Measurements from ENCODE around the gene SSRP1. TPM values are rescaled to one million over a fixed set of nuclear protein-coding genes. Genes with fewer than 3 reads are reported as not detected.
A peak's percentile ranks its signal among the peaks of the same experiment; 100 is the strongest.

The SSRP1 gene
- total and polyA plus RNA-seq, 12 donors = 22.6 to 73.2 (median 35.4) TPM

- H3K27ac ChIP-seq = peak overlapping the region in 1 of 10 donors; percentile 71
- H3K4me3 ChIP-seq = no peak overlapping the region
- H3K4me1 ChIP-seq = peaks cover 0 to 9% (median 4%) of the 10 kb centered on the region in 9 donors
- H3K9me3 ChIP-seq = peaks cover 0 to 9% (median 0%) of the 10 kb centered on the region in 11 donors
- no peak for ATAC-seq
- TF ChIP-seq CTCF (IDR thresholded peaks at IDR 0.05) = no peak
- WGBS, 2 donors = 85 to 88% methylated on average over 9 of the region's 9 CpGs
- H3K27me3 ChIP-seq = no peaks in the 10 kb centered on the region
- DNase-seq = no peak
- H3K36me3 ChIP-seq = no peaks in the 10 kb centered on the region
- intact Hi-C loops (cut with DNase I) = loop anchor here (2.0 to 10.0 kb wide), 16 partner anchors 80 to 1177 kb away; partner anchors contain the start of genes YPEL4 (in 5 of the 10), SLC43A3 (in 1 of the 10) and TIMM10 (in 1 of the 10)
Measured at GRCh38 chr11:57347336-57347735, 11.6 kb upstream of the SSRP1 start.

GRCh38 chr11:57345555-57346211 is 10.0 kb upstream of the SSRP1 start:
- WGBS, 2 donors = 17 to 21% methylated on average over 11 of the region's 11 CpGs
- DNase-seq (peak; percentile 42 to 74), ATAC-seq (peak in 7 of 8 donors; percentile 49 to 75 (median 73))
- Histone ChIP-seq H3K27ac (no peak overlapping the region), H3K36me3 (no peaks in the 10 kb centered on the region), H3K27me3 (peaks cover 0 to 7% (median 0%) of the 10 kb centered on the region in 7 donors), H3K4me1 (peaks cover 0 to 9% (median 4%) of the 10 kb centered on the region in 9 donors), H3K4me3 (no peak overlapping the region), H3K9me3 (no peaks in the 10 kb centered on the region)
- TF ChIP-seq CTCF (IDR thresholded peaks at IDR 0.05) = peak; percentile 67 to 90 (median 87)
- intact Hi-C loops (cut with DNase I) = loop anchor here (2.0 to 10.0 kb wide), 16 partner anchors 82 to 1179 kb away; partner anchors contain the start of genes YPEL4 (in 5 of the 10), SLC43A3 (in 1 of the 10) and TIMM10 (in 1 of the 10)

GRCh38 chr11:57344826-57345225 is 9.1 kb upstream of the SSRP1 start:
- DNase-seq = no peak
- peaks cover 0 to 9% (median 0%) of the 10 kb centered on the region in 7 donors for H3K27me3 ChIP-seq
- no peak overlapping the region for H3K4me3 ChIP-seq
- intact Hi-C loops (cut with DNase I) = loop anchor here (2.0 to 10.0 kb wide), 15 partner anchors 82 to 1180 kb away; partner anchors contain the start of genes YPEL4 (in 5 of the 10), SLC43A3 (in 1 of the 10) and TIMM10 (in 1 of the 10)
- TF ChIP-seq CTCF (IDR thresholded peaks at IDR 0.05) = no peak
- no peak for ATAC-seq
- H3K9me3 ChIP-seq = no peaks in the 10 kb centered on the region
- no peaks in the 10 kb centered on the region for H3K36me3 ChIP-seq
- 93 to 94% methylated on average over 10 of the region's 10 CpGs for WGBS, 2 donors
- H3K27ac ChIP-seq = no peak overlapping the region
- H3K4me1 ChIP-seq = peaks cover 0 to 5% (median 2%) of the 10 kb centered on the region in 9 donors

GRCh38 chr11:57343825-57344224 is 8.1 kb upstream of the SSRP1 start:
- no peaks in the 10 kb centered on the region for H3K4me1 ChIP-seq
- TF ChIP-seq CTCF (IDR thresholded peaks at IDR 0.05) = no peak
- H3K9me3 ChIP-seq = no peaks in the 10 kb centered on the region
- no peaks in the 10 kb centered on the region for H3K36me3 ChIP-seq
- H3K4me3 ChIP-seq = no peak overlapping the region
- H3K27ac ChIP-seq = no peak overlapping the region
- intact Hi-C loops (cut with DNase I) = loop anchor here in 7 of 10 donors (2.0 to 10.0 kb wide), 8 partner anchors 111 to 1181 kb away; partner anchors contain the start of gene YPEL4 (in 4 of the 7)
- DNase-seq = no peak
- ATAC-seq = no peak
- 65 to 74% methylated on average over 7 of the region's 7 CpGs for WGBS, 2 donors
- H3K27me3 ChIP-seq = peaks cover 0 to 9% (median 0%) of the 10 kb centered on the region in 7 donors
